Breast epithelium (tissue), 4 donors: ENCODE results near the gene SNTG2. TPM values are rescaled to one million over a fixed set of nuclear protein-coding genes. Genes with fewer than 3 reads are reported as not detected.

Source experiments
- DNase-seq, 2 donors: peaks; one replicate each; pipeline ENCODE4 v3.0.0-alpha.2; 2019; ENCODE audit warnings: low spot score in 2 of 2
- H3K27ac ChIP-seq, 2 donors: fragments of 200-600 bp; sonication (generic) in 1 of 2; one replicate each; pipeline ENCODE4 v1.5.1; 2016 to 2019; ENCODE audit warnings: mild to moderate bottlenecking in 1 of 2
- H3K27me3 ChIP-seq, 2 donors: fragments of 200-600 bp; sonication (generic) in 1 of 2; one replicate each; pipeline versions ENCODE4 v1.5.1 to v1.6.0; 2017 to 2019; ENCODE audit warnings: control low read depth in 1 of 2, mild to moderate bottlenecking in 1 of 2
- H3K36me3 ChIP-seq: fragments of 200-600 bp; one replicate; pipeline ENCODE4 v1.5.1; 2019
- H3K4me1 ChIP-seq, 2 donors: fragments of 200-600 bp; sonication (generic); one replicate each; pipeline ENCODE4 v1.5.1; 2016 to 2019; ENCODE audit warnings: control low read depth in 1 of 2
- H3K4me3 ChIP-seq, 3 donors: fragments of 200-600 bp; sonication (generic); 1 replicate in 2 of 3; 2 replicates in 1 of 3; pipeline ENCODE4 v1.5.1; 2016 to 2019; ENCODE audit warnings: mild to moderate bottlenecking in 3 of 3, moderate library complexity in 2 of 3
- H3K9me3 ChIP-seq, 2 donors: fragments of 200-600 bp; sonication (generic) in 1 of 2; one replicate each; pipeline ENCODE4 v1.5.1; 2016 to 2019; ENCODE audit warnings: control low read depth in 1 of 2
- POLR2A ChIP-seq: fragments of 450-650 bp; IDR thresholded peaks from one replicate; pipeline ENCODE4 v1.6.1; 2016; ENCODE audit warnings: antibody characterized with exemption, mild to moderate bottlenecking, moderate library complexity
- POLR2AphosphoS5 ChIP-seq, 3 donors: sonication (generic); formaldehyde crosslinking; IDR thresholded peaks; one replicate each; pipeline ENCODE4 v1.6.1; 2017; ENCODE audit warnings: antibody characterized with exemption in 3 of 3
- intact Hi-C: fragments of 100-400 bp; cut with DNase I; formaldehyde crosslinking; loops from one replicate; pipeline ENCODE4 v1.15.1; 2023; ENCODE audit warnings: low total_unique reads
- total RNA-seq, 3 donors: library from RNA; depleted of rRNA; stranded (reverse); fragments of >200 nt; gene quantifications; one replicate each; pipeline ENCODE4 v1.1.0, GENCODE V29; 2016
- TF ChIP-seq, protein P1 (sequence below), 3 donors: fragments of 450-650 bp; IDR thresholded peaks; one replicate each; pipeline ENCODE4 v1.5.1; 2016 to 2017; ENCODE audit warnings: antibody characterized with exemption in 3 of 3, mild to moderate bottlenecking in 3 of 3, moderate library complexity in 3 of 3

SNTG2 gene
- total RNA-seq, 3 donors from 2014 or later = 4.6 to 7.4 (median 6.0) TPM

DNA sequence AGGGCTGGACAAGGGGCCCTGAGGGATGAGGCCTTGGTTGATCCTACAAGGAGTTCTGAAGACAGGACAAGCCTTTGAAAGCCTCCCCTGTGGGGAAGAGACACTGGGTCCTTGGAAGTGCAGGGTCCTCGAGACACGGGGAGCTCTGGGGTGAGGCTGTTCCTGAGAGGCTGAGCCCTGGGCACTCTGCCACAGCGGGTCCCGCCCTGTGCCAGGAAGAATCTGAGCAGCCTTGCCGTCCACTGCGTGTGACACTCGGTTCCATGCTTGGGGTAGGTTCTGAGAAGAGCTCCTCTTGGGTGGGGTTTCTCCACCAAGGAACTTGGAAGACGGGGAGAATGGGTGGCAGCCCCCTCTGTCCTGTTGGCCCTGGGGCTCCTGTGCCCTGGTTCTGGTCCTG lies 13.9 kb downstream of the SNTG2 start:
- Histone ChIP-seq H3K27ac (no peak overlapping the region), H3K4me3 (no peak overlapping the region), H3K27me3 (peaks cover 0 to 7% of the 10 kb centered on the region in 2 donors), H3K36me3 (no peaks in the 10 kb centered on the region), H3K9me3 (peaks cover 0 to 6% of the 10 kb centered on the region in 2 donors), H3K4me1 (no peaks in the 10 kb centered on the region)
- no peak for DNase-seq
- intact Hi-C loops = no loop called here
- no peak for TF ChIP-seq POLR2A
- TF ChIP-seq POLR2AphosphoS5 (IDR thresholded peaks at IDR 0.05) = no peak
- TF ChIP-seq, protein P1, sequence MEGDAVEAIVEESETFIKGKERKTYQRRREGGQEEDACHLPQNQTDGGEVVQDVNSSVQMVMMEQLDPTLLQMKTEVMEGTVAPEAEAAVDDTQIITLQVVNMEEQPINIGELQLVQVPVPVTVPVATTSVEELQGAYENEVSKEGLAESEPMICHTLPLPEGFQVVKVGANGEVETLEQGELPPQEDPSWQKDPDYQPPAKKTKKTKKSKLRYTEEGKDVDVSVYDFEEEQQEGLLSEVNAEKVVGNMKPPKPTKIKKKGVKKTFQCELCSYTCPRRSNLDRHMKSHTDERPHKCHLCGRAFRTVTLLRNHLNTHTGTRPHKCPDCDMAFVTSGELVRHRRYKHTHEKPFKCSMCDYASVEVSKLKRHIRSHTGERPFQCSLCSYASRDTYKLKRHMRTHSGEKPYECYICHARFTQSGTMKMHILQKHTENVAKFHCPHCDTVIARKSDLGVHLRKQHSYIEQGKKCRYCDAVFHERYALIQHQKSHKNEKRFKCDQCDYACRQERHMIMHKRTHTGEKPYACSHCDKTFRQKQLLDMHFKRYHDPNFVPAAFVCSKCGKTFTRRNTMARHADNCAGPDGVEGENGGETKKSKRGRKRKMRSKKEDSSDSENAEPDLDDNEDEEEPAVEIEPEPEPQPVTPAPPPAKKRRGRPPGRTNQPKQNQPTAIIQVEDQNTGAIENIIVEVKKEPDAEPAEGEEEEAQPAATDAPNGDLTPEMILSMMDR (IDR thresholded peaks at IDR 0.05) = no peak

DNA sequence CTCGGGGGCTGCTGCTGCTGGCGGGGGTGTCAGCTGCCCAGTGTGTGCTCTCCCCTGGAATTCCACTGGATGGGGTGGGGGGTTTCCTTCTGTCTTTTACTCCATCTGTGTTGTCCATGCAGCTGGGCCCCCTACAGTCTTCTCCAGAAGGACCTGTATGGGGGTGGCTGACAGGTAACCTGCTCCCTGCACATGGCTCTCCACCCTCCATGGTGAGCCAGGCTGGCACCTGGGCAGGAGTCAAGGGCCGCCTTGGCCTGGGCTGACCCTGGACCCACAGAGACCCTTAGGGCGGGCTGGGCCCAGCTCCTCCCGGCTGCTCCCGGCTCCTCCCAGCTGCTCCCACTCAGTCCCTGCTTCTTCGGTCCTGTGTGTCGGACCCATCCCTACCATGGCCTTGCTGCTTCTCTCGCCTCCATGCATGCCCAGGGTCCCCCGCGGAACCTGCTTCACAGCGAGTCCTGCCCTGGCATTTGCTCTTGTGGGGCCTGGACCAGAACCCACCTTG lies 15.0 kb downstream of the SNTG2 start:
- H3K4me3 ChIP-seq = no peak overlapping the region
- H3K4me1 ChIP-seq = no peaks in the 10 kb centered on the region
- peaks cover 0 to 11% of the 10 kb centered on the region in 2 donors for H3K9me3 ChIP-seq
- DNase-seq = no peak
- H3K36me3 ChIP-seq = no peaks in the 10 kb centered on the region
- peaks cover 0 to 7% of the 10 kb centered on the region in 2 donors for H3K27me3 ChIP-seq
- H3K27ac ChIP-seq = no peak overlapping the region
- TF ChIP-seq, protein P1 (IDR thresholded peaks at IDR 0.05) = no peak
- TF ChIP-seq POLR2A (no peak), POLR2AphosphoS5 (IDR thresholded peaks at IDR 0.05) (no peak)
- intact Hi-C loops = no loop called here

DNA sequence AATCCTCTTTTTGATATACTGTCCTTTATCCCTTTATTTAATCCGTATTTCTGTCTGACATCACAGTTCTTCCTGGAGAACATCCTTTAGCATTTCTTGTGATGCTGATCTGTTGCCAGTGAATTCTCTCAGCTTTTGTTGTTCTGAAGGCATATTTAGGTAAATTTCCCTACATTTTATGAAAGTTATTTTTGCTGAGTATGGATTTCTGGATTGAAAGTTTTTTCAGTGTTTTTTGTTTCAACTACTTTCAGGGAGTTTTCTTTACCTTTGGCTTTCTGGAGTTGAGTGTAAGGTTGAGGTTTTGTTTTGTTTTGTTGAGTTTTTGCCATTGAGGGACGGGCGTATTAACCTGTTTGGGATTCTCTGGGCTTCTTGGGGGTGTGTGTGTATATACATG lies 22.5 kb downstream of the SNTG2 start:
- intact Hi-C loops = no loop called here
- Histone ChIP-seq H3K27ac (no peak overlapping the region), H3K9me3 (peaks cover 0 to 11% of the 10 kb centered on the region in 2 donors), H3K36me3 (no peaks in the 10 kb centered on the region), H3K4me1 (no peaks in the 10 kb centered on the region), H3K4me3 (no peak overlapping the region), H3K27me3 (no peaks in the 10 kb centered on the region)
- TF ChIP-seq POLR2A (no peak), POLR2AphosphoS5 (IDR thresholded peaks at IDR 0.05) (no peak)
- TF ChIP-seq, protein P1 (IDR thresholded peaks at IDR 0.05) = no peak
- DNase-seq = no peak

DNA sequence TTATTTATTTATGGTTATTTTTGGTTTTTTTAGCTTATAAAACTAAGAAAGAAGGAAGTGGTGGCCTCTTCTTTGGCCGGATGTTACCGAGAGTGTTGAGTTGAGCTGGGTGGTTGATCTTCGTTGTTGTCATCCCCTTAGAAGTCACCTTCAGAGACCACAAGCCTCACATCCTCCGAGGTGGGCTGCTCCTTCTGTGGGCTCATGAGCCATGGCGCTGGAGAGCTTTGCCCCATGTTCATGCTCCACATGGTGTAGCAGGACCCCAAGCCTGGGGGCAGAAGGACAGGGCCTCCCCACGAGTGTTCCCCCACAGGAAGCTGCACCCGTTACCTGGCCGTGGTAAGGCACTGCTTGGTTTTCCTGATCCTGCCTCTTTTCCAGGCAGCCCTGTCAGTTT lies 23.4 kb downstream of the SNTG2 start:
- no peak for TF ChIP-seq POLR2A
- TF ChIP-seq, protein P1 (IDR thresholded peaks at IDR 0.05) = no peak
- no peak for TF ChIP-seq POLR2AphosphoS5 (IDR thresholded peaks at IDR 0.05)
- Histone ChIP-seq H3K27ac (no peak overlapping the region), H3K27me3 (no peaks in the 10 kb centered on the region), H3K36me3 (no peaks in the 10 kb centered on the region), H3K4me3 (no peak overlapping the region), H3K9me3 (peaks cover 0 to 8% of the 10 kb centered on the region in 2 donors), H3K4me1 (no peaks in the 10 kb centered on the region)
- no peak for DNase-seq
- intact Hi-C loops = no loop called here

DNA sequence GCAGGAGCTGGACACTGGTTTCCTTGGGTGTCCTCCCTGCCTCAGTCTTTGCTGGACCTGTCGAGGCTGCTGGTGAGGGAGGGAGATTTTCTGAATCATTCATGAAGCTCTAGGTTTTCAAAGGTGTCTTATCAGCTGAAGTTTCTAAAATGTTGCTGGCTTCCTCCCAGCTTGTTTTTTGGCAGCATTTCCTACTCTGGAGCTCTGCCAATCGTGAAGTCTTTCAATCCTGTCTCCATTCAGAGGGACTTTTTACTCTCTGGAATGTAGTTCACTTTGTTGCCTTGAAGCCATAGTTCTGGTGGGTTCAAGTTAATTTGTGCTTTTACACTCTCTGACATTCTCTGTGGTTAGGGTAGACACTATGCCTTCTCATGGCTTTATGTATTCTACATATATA lies 23.9 kb downstream of the SNTG2 start:
- no peak overlapping the region for H3K4me3 ChIP-seq
- DNase-seq = no peak
- intact Hi-C loops = no loop called here
- no peak for TF ChIP-seq POLR2A
- no peak overlapping the region for H3K27ac ChIP-seq
- no peaks in the 10 kb centered on the region for H3K36me3 ChIP-seq
- H3K9me3 ChIP-seq = peaks cover 0 to 6% of the 10 kb centered on the region in 2 donors
- no peaks in the 10 kb centered on the region for H3K27me3 ChIP-seq
- no peaks in the 10 kb centered on the region for H3K4me1 ChIP-seq

DNA sequence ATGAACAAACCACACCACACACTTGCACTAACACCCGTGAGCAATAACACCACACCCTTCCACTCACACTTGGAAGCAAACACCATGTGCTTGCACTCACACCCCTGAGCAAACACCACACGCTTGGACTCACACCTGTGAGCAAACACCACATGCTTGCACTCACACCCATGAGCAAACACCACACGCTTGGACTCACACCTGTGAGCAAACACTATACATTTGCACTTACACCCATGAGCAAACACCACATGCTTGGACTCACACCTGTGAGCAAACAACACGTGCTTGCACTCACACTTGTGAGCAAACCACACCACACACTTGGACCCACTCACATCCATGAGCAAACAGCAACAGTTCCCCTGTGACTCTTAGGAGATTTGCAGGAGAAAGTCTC lies 24.4 kb downstream of the SNTG2 start:
- H3K9me3 ChIP-seq = no peaks in the 10 kb centered on the region
- intact Hi-C loops = no loop called here

More for the DNA sequence above, 24.4 kb downstream of the SNTG2 start:
- H3K27ac ChIP-seq = no peak overlapping the region
- no peaks in the 10 kb centered on the region for H3K4me1 ChIP-seq
- no peaks in the 10 kb centered on the region for H3K27me3 ChIP-seq
- no peak for DNase-seq
- TF ChIP-seq, protein P1 (IDR thresholded peaks at IDR 0.05) = no peak
- TF ChIP-seq POLR2AphosphoS5 (IDR thresholded peaks at IDR 0.05) (no peak), POLR2A (no peak)
- no peak overlapping the region for H3K4me3 ChIP-seq
- H3K36me3 ChIP-seq = no peaks in the 10 kb centered on the region
